GM12878 (cell line): Measurements from ENCODE around the gene PHYKPL. TPM values are rescaled to one million over a fixed set of nuclear protein-coding genes. Genes with fewer than 3 reads are reported as not detected.

ENCODE experiments used
- ATAC-seq: fragments of 200-7000 bp; cut with Tn5 transposase; 3 replicates; pipeline ENCODE4 v1.9.1; 2020; ENCODE audit warnings: mild to moderate bottlenecking, moderate library complexity
- BruUV-seq: library from RNA; stranded (reverse); fragments of 400-500 nt; replicated peaks from 2 replicates; lab custom pipeline; 2021; lab: Mats Ljungman, UMichigan
- CTCF ChIA-PET: fragments of 300-600 bp; sonication (Branson Sonifier 250); formaldehyde crosslinking; extraction: SDS; loops from one replicate; lab custom pipeline; 2021; ENCODE audit warnings: inconsistent platforms; lab: Yijun Ruan, JAX
- POLR2A ChIA-PET: fragments of 350-600 bp; formaldehyde crosslinking; extraction: SDS; loops from one replicate; lab custom pipeline; 2021; ENCODE audit warnings: inconsistent platforms; lab: Charles Lee
- RAD21 ChIA-PET: fragments of 300-600 bp; sonication (Branson Sonifier 250); formaldehyde crosslinking; loops from one replicate; lab custom pipeline; 2023; ENCODE audit warnings: antibody characterized with exemption; ENCODE audit not compliant: unreplicated experiment; lab: Charles Lee
- SMC1A ChIA-PET: fragments of 300-600 bp; sonication (Branson Sonifier 250); formaldehyde crosslinking; loops from one replicate; lab custom pipeline; 2023; ENCODE audit not compliant: unreplicated experiment, uncharacterized antibody; lab: Charles Lee
- DNase-seq: peaks from one replicate; pipeline ENCODE4 v3.0.0-alpha.2; 2011; ENCODE audit warnings: low read depth, low spot score
- FAIRE-seq: peaks from 3 replicates; lab custom pipeline; 2011; peaks lifted over from hg19 to GRCh38; lab: Jason Lieb, UNC
- H2AFZ ChIP-seq: 2 replicates; pipeline ENCODE4 v1.6.0; 2011; ENCODE audit warnings: low read depth, low read length, control low read depth; ENCODE audit not compliant: control insufficient read depth
- H3K27ac ChIP-seq: 2 replicates; pipeline ENCODE4 v1.5.1; 2011; ENCODE audit warnings: control low read depth; ENCODE audit not compliant: control insufficient read depth, insufficient read depth
- H3K27me3 ChIP-seq, 2 experiments: replicated peaks in 1 of 2; 2 replicates each; pipeline versions ENCODE4 v1.6.0 to v1.6.1; 2011; ENCODE audit warnings: low read length in 1 of 2; ENCODE audit not compliant: control insufficient read depth in 2 of 2, insufficient read depth in 2 of 2
- H3K36me3 ChIP-seq, 2 experiments: 2 replicates each; pipeline ENCODE4 v1.5.1; 2011; ENCODE audit warnings: low read length in 1 of 2; ENCODE audit not compliant: control insufficient read depth in 2 of 2, insufficient read depth in 2 of 2
- H3K4me1 ChIP-seq: 2 replicates; pipeline ENCODE4 v1.6.1; 2011; ENCODE audit warnings: mild to moderate bottlenecking, low read length, moderate library complexity, mixed read lengths; ENCODE audit not compliant: control insufficient read depth, insufficient read depth
- H3K4me2 ChIP-seq: 2 replicates; pipeline ENCODE4 v1.6.0; 2011; ENCODE audit warnings: control low read depth; ENCODE audit not compliant: control insufficient read depth, insufficient read depth
- H3K4me3 ChIP-seq: fragments of 200-600 bp; sonication (generic); 2 replicates; pipeline ENCODE4 v1.5.1; 2016
- H3K79me2 ChIP-seq: 2 replicates; pipeline ENCODE4 v1.6.0; 2011; ENCODE audit warnings: low read length; ENCODE audit not compliant: control insufficient read depth, insufficient read depth
- H3K9ac ChIP-seq: 2 replicates; pipeline ENCODE4 v1.8.0; 2011; ENCODE audit warnings: low read length, control low read depth, mixed read lengths; ENCODE audit not compliant: control insufficient read depth, insufficient read depth
- H3K9me3 ChIP-seq: replicated peaks from 3 replicates; pipeline ENCODE4 v1.5.1; 2011; ENCODE audit warnings: mild to moderate bottlenecking, low read length; ENCODE audit not compliant: control insufficient read depth, insufficient read depth
- H4K20me1 ChIP-seq: 2 replicates; pipeline ENCODE4 v1.6.0; 2011; ENCODE audit not compliant: control insufficient read depth, insufficient read depth
- ATF7 ChIP-seq: fragments of 450-650 bp; IDR thresholded peaks from 2 replicates; pipeline ENCODE4 v1.6.1; 2016; ENCODE audit warnings: low read depth, mild to moderate bottlenecking
- BACH1 ChIP-seq: fragments of 450-650 bp; IDR thresholded peaks from 2 replicates; pipeline ENCODE4 v1.6.1; 2017; ENCODE audit warnings: mild to moderate bottlenecking, borderline replicate concordance
- BRCA1 ChIP-seq: IDR thresholded peaks from 2 replicates; pipeline ENCODE4 v1.6.1; 2011; ENCODE audit warnings: low read depth, low read length, improper control_type of control experiment
- FOS ChIP-seq: IDR thresholded peaks from 3 replicates; pipeline ENCODE4 v1.6.1; 2011; ENCODE audit warnings: borderline replicate concordance; ENCODE audit not compliant: insufficient read length; ENCODE audit errors: extremely low read depth
- MEF2A ChIP-seq: IDR thresholded peaks from 2 replicates; pipeline ENCODE4 v1.6.1; 2011; ENCODE audit warnings: low read depth, mild to moderate bottlenecking, low read length, moderate library complexity; ENCODE audit not compliant: insufficient read depth
- NFYA ChIP-seq: IDR thresholded peaks from 2 replicates; pipeline ENCODE4 v1.6.1; 2011; ENCODE audit warnings: low read depth, mild to moderate bottlenecking, low read length, improper control_type of control experiment, borderline replicate concordance
- POLR2AphosphoS5 ChIP-seq: IDR thresholded peaks from 2 replicates; pipeline ENCODE4 v1.6.1; 2011; ENCODE audit warnings: mild to moderate bottlenecking, low read length, inconsistent platforms
- SUPT20H ChIP-seq: IDR thresholded peaks from 2 replicates; pipeline ENCODE4 v1.6.1; 2011; ENCODE audit warnings: low read depth, mild to moderate bottlenecking, low read length, moderate library complexity, borderline replicate concordance; ENCODE audit not compliant: control insufficient read depth
- WGBS: methylation state at CpG from one replicate; pipeline ENCODE4 v1.1.6; 2016; ENCODE audit warnings: low lambda C conversion rate; ENCODE audit not compliant: insufficient replicate concordance, insufficient coverage; ENCODE audit errors: missing lambda C conversion rate; 5-methylcytosine and 5-hydroxymethylcytosine counted together
- in situ Hi-C: fragments of 300-500 bp; cut with MboI; formaldehyde crosslinking; loops from 9 replicates; pipeline ENCODE4 v1.14.3; 2018; ENCODE audit warnings: mixed read lengths
- intact Hi-C: fragments of 100-400 bp; cut with micrococcal nuclease; formaldehyde crosslinking; loops from one replicate; pipeline ENCODE4 v1.14.2; 2022; ENCODE audit not compliant: unreplicated experiment
- polyA plus RNA-seq, 11 experiments: library from polyadenylated mRNA; depleted of rRNA in 4 of 11; unstranded in 6 of 11; stranded (reverse) in 5 of 11; fragments of >200 nt; fragmentation: Nextera tagmentation in 4 of 11; fragmentation: Illumina TruSeq in 1 of 11; extraction: Ambion mirVana in 4 of 11; extraction: Trizol in 1 of 11; gene quantifications; 1 replicate in 1 of 11; 2 replicates in 10 of 11; pipeline versions ENCODE4 v1.2.1 to v1.2.3, GENCODE V29; 2011 to 2016; ENCODE audit warnings: inconsistent platforms in 2 of 11, missing spikeins in 2 of 11, low read depth in 1 of 11
- total RNA-seq, 4 experiments: library from RNA; depleted of rRNA in 3 of 4; stranded (reverse); fragments of >200 nt in 3 of 4; fragmentation: Illumina TruSeq in 1 of 4; extraction: Trizol in 1 of 4; gene quantifications; 2 replicates each; pipeline versions ENCODE4 v1.2.1 to v1.2.3, GENCODE V29; 2013 to 2021
- TF ChIP-seq, protein P1 (sequence below): fragments of 450-650 bp; IDR thresholded peaks from 2 replicates; pipeline ENCODE4 v1.6.1; 2017; ENCODE audit warnings: mild to moderate bottlenecking, moderate library complexity
- TF ChIP-seq, protein P2 (sequence below): fragments of 150-350 bp; IDR thresholded peaks from 2 replicates; pipeline ENCODE4 v1.6.1; 2014; ENCODE audit warnings: mild to moderate bottlenecking, low read depth, low read length
- TF ChIP-seq, protein P3 (sequence below): fragments of 450-650 bp; IDR thresholded peaks from 2 replicates; pipeline ENCODE4 v1.6.1; 2016; ENCODE audit warnings: mild to moderate bottlenecking, moderate library complexity, borderline replicate concordance
- TF ChIP-seq, protein P4 (sequence below): IDR thresholded peaks from 2 replicates; pipeline ENCODE4 v1.6.1; 2012; ENCODE audit warnings: low read length, inconsistent platforms

PHYKPL gene
- total and polyA plus RNA-seq, 10 of the 15 experiments (the other 5 are each of a cell fraction or from before 2014, with no cell fraction given) = 4.5 to 53.9 (median 25.6) TPM

DNA sequence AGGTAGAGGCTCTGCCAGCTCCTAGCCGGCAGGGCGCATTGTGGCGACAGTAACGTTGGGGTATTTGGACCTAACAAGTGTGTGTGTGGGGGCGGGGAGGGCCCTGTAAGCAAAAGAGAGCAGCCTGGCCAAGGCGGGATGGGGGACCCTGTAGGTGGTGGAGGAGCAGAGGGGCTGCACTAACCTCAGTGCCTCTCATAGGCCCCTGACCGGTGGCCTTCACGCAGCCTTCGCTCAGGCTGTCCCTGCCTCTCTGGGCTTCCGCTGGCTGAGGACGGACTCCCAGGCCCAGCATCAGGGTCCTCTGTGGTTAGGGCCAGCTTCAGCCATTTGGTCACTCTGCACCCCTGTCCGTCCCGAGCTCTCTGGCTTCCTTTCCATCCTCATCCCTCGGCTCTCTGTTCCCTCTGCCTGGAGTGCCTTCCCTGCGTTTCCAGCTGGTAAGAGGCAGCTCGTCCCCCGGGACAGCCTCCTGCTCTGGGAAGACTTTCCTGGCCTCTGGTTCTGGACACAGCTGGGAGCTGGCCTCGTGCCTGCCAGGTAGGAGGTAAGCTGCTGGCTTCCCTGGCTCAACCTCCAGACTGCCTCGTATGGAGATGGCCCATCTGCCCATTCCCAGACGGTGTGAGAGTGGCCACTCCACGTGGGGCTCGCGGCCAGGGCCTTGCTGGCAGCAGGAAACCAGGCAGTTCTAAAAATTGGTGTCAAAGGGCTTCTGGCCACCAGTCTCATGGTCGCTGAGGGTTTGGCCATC lies 39.3 kb upstream of the PHYKPL start:
- intact Hi-C loops (no loop called here), in situ Hi-C loops (no loop called here)
- Histone ChIP-seq H3K27me3 (no peaks in the 10 kb centered on the region; a peak in 1 of 4 replicates), H3K4me3 (no peak overlapping the region), H3K27ac (no peak overlapping the region), H3K9me3 (no peaks in the 10 kb centered on the region), H4K20me1 (no peaks in the 10 kb centered on the region), H3K4me1 (no peaks in the 10 kb centered on the region), H3K4me2 (no peak overlapping the region), H3K9ac (no peak overlapping the region), H2AFZ (no peak overlapping the region), H3K36me3 (no peaks in the 10 kb centered on the region), H3K79me2 (no peaks in the 10 kb centered on the region)
- SMC1A ChIA-PET = no interaction called here
- DNase-seq = no peak
- no peak for FAIRE-seq
- no TSS peak for BruUV-seq
- ATAC-seq = no peak
- 38% methylated on average over 24 of the region's 24 CpGs for WGBS
- CTCF ChIA-PET = no interaction called here
- RAD21 ChIA-PET = no interaction called here
- POLR2A ChIA-PET = no interaction called here
- no peak for TF ChIP-seq ATF7
- TF ChIP-seq, protein P1, sequence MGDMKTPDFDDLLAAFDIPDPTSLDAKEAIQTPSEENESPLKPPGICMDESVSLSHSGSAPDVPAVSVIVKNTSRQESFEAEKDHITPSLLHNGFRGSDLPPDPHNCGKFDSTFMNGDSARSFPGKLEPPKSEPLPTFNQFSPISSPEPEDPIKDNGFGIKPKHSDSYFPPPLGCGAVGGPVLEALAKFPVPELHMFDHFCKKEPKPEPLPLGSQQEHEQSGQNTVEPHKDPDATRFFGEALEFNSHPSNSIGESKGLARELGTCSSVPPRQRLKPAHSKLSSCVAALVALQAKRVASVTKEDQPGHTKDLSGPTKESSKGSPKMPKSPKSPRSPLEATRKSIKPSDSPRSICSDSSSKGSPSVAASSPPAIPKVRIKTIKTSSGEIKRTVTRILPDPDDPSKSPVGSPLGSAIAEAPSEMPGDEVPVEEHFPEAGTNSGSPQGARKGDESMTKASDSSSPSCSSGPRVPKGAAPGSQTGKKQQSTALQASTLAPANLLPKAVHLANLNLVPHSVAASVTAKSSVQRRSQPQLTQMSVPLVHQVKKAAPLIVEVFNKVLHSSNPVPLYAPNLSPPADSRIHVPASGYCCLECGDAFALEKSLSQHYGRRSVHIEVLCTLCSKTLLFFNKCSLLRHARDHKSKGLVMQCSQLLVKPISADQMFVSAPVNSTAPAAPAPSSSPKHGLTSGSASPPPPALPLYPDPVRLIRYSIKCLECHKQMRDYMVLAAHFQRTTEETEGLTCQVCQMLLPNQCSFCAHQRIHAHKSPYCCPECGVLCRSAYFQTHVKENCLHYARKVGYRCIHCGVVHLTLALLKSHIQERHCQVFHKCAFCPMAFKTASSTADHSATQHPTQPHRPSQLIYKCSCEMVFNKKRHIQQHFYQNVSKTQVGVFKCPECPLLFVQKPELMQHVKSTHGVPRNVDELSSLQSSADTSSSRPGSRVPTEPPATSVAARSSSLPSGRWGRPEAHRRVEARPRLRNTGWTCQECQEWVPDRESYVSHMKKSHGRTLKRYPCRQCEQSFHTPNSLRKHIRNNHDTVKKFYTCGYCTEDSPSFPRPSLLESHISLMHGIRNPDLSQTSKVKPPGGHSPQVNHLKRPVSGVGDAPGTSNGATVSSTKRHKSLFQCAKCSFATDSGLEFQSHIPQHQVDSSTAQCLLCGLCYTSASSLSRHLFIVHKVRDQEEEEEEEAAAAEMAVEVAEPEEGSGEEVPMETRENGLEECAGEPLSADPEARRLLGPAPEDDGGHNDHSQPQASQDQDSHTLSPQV = no peak
- TF ChIP-seq SUPT20H = no peak
- no peak for TF ChIP-seq POLR2AphosphoS5
- no peak for TF ChIP-seq MEF2A
- TF ChIP-seq, protein P2, sequence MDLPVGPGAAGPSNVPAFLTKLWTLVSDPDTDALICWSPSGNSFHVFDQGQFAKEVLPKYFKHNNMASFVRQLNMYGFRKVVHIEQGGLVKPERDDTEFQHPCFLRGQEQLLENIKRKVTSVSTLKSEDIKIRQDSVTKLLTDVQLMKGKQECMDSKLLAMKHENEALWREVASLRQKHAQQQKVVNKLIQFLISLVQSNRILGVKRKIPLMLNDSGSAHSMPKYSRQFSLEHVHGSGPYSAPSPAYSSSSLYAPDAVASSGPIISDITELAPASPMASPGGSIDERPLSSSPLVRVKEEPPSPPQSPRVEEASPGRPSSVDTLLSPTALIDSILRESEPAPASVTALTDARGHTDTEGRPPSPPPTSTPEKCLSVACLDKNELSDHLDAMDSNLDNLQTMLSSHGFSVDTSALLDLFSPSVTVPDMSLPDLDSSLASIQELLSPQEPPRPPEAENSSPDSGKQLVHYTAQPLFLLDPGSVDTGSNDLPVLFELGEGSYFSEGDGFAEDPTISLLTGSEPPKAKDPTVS = no peak
- no peak for TF ChIP-seq FOS
- TF ChIP-seq BACH1 = no peak
- TF ChIP-seq, protein P3, sequence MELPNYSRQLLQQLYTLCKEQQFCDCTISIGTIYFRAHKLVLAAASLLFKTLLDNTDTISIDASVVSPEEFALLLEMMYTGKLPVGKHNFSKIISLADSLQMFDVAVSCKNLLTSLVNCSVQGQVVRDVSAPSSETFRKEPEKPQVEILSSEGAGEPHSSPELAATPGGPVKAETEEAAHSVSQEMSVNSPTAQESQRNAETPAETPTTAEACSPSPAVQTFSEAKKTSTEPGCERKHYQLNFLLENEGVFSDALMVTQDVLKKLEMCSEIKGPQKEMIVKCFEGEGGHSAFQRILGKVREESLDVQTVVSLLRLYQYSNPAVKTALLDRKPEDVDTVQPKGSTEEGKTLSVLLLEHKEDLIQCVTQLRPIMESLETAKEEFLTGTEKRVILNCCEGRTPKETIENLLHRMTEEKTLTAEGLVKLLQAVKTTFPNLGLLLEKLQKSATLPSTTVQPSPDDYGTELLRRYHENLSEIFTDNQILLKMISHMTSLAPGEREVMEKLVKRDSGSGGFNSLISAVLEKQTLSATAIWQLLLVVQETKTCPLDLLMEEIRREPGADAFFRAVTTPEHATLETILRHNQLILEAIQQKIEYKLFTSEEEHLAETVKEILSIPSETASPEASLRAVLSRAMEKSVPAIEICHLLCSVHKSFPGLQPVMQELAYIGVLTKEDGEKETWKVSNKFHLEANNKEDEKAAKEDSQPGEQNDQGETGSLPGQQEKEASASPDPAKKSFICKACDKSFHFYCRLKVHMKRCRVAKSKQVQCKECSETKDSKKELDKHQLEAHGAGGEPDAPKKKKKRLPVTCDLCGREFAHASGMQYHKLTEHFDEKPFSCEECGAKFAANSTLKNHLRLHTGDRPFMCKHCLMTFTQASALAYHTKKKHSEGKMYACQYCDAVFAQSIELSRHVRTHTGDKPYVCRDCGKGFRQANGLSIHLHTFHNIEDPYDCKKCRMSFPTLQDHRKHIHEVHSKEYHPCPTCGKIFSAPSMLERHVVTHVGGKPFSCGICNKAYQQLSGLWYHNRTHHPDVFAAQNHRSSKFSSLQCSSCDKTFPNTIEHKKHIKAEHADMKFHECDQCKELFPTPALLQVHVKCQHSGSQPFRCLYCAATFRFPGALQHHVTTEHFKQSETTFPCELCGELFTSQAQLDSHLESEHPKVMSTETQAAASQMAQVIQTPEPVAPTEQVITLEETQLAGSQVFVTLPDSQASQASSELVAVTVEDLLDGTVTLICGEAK = no peak
- TF ChIP-seq NFYA = no peak
- TF ChIP-seq, protein P4, sequence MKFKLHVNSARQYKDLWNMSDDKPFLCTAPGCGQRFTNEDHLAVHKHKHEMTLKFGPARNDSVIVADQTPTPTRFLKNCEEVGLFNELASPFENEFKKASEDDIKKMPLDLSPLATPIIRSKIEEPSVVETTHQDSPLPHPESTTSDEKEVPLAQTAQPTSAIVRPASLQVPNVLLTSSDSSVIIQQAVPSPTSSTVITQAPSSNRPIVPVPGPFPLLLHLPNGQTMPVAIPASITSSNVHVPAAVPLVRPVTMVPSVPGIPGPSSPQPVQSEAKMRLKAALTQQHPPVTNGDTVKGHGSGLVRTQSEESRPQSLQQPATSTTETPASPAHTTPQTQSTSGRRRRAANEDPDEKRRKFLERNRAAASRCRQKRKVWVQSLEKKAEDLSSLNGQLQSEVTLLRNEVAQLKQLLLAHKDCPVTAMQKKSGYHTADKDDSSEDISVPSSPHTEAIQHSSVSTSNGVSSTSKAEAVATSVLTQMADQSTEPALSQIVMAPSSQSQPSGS = no peak
- no peak for TF ChIP-seq BRCA1
